T-helper 1 cell treated with Interleukin-12 subunit alpha and Interleukin-12 subunit beta and Interleukin-4 antibody, amounts not matched to agents 30 μg/mL and 1 μg/mL, for 36 hours (primary cell): ENCODE data around the gene JAK1.
"Not testable (repeated sequence)": the region's sequence is repeated elsewhere in the genome, so short reads cannot be mapped to it uniquely, and the experiment has no call there.

ENCODE experiments used
- H3K27ac Mint-ChIP-seq: one replicate; pipeline ENCODE4 v1.8.0; 2021; ENCODE audit warnings: mild to moderate bottlenecking, mixed read lengths
- H3K27me3 Mint-ChIP-seq: one replicate; pipeline ENCODE4 v1.8.0; 2021; ENCODE audit warnings: low read depth, mixed read lengths
- H3K36me3 Mint-ChIP-seq: one replicate; pipeline ENCODE4 v1.8.0; 2021; ENCODE audit warnings: low read depth, mixed read lengths
- H3K4me1 Mint-ChIP-seq: one replicate; pipeline ENCODE4 v1.8.0; 2021; ENCODE audit warnings: low read depth, mixed read lengths
- H3K4me3 Mint-ChIP-seq: one replicate; pipeline ENCODE4 v1.8.0; 2021; ENCODE audit warnings: mild to moderate bottlenecking, moderate library complexity, mixed read lengths
- H3K9me3 Mint-ChIP-seq: one replicate; pipeline ENCODE4 v1.8.0; 2021; ENCODE audit warnings: mixed read lengths

Gene JAK1

GRCh38 chr1:64966158-64966971 is at the start of gene JAK1:
TSS of gene JAK1 (minus strand) at chr1:64966549. CDS start at chr1:64886264, 80,285 bp downstream.
- H3K36me3 Mint-ChIP-seq: peaks cover 8% of the 10 kb centered on the region
- peak within 1 kb of the TSS; percentile 88 for H3K27ac Mint-ChIP-seq
- H3K4me1 Mint-ChIP-seq: peaks cover 52% of the 10 kb centered on the region

GRCh38 chr1:65014321-65014720 is 48.0 kb upstream of the JAK1 start:
- H3K27ac Mint-ChIP-seq: no peak overlapping the region
- H3K4me3 Mint-ChIP-seq: no peak overlapping the region
- H3K27me3 Mint-ChIP-seq: peaks cover 3% of the 10 kb centered on the region
- H3K9me3 Mint-ChIP-seq: peaks cover 12% of the 10 kb centered on the region
- peaks cover 16% of the 10 kb centered on the region for H3K36me3 Mint-ChIP-seq
- H3K4me1 Mint-ChIP-seq: peaks cover 21% of the 10 kb centered on the region

More at GRCh38 chr1:64966158-64966971, at the start of gene JAK1:
- Mint-ChIP-seq H3K27me3 (no peaks in the 10 kb centered on the region), H3K9me3 (no peaks in the 10 kb centered on the region), H3K4me3 (peak within 1 kb of the TSS; percentile 93)

- Mint-ChIP-seq H3K9me3 (peaks cover 12% of the 10 kb centered on the region), H3K27me3 (peaks cover 3% of the 10 kb centered on the region), H3K4me1 (peaks cover 28% of the 10 kb centered on the region), H3K36me3 (peaks cover 16% of the 10 kb centered on the region), H3K27ac (no peak overlapping the region), H3K4me3 (no peak overlapping the region)
Observed at GRCh38 chr1:65011983-65012382, 45.6 kb upstream of the JAK1 start.

GRCh38 chr1:65009724-65010420 is 43.5 kb upstream of the JAK1 start:
- H3K27ac Mint-ChIP-seq: peak overlapping the region; percentile 42
- peaks cover 16% of the 10 kb centered on the region for H3K36me3 Mint-ChIP-seq
- peaks cover 15% of the 10 kb centered on the region for H3K27me3 Mint-ChIP-seq
- peaks cover 12% of the 10 kb centered on the region for H3K9me3 Mint-ChIP-seq
- no peak overlapping the region for H3K4me3 Mint-ChIP-seq
- peaks cover 28% of the 10 kb centered on the region for H3K4me1 Mint-ChIP-seq

- Mint-ChIP-seq H3K27me3 (peaks cover 21% of the 10 kb centered on the region), H3K4me1 (peaks cover 28% of the 10 kb centered on the region), H3K36me3 (peaks cover 14% of the 10 kb centered on the region), H3K4me3 (peak overlapping the region; percentile 5), H3K27ac (peak overlapping the region; percentile 42), H3K9me3 (peaks cover 12% of the 10 kb centered on the region)
Observed at GRCh38 chr1:65009176-65009575, 42.8 kb upstream of the JAK1 start.

GRCh38 chr1:65006806-65007205 is 40.5 kb upstream of the JAK1 start:
- no peak overlapping the region for H3K27ac Mint-ChIP-seq
- peaks cover 8% of the 10 kb centered on the region for H3K36me3 Mint-ChIP-seq
- H3K4me3 Mint-ChIP-seq: no peak overlapping the region
- peaks cover 8% of the 10 kb centered on the region for H3K9me3 Mint-ChIP-seq
- H3K27me3 Mint-ChIP-seq: peaks cover 31% of the 10 kb centered on the region
- peaks cover 35% of the 10 kb centered on the region for H3K4me1 Mint-ChIP-seq

- H3K4me3 Mint-ChIP-seq: peak overlapping the region; percentile 73
- peaks cover 24% of the 10 kb centered on the region for H3K4me1 Mint-ChIP-seq
- H3K27me3 Mint-ChIP-seq: peaks cover 31% of the 10 kb centered on the region
- H3K27ac Mint-ChIP-seq: peak overlapping the region; percentile 64
- H3K36me3 Mint-ChIP-seq: peaks cover 6% of the 10 kb centered on the region
- H3K9me3 Mint-ChIP-seq: peaks cover 8% of the 10 kb centered on the region
Observed at GRCh38 chr1:65003316-65003664, 36.9 kb upstream of the JAK1 start.

- Mint-ChIP-seq H3K9me3 (peaks cover 12% of the 10 kb centered on the region), H3K4me3 (peak overlapping the region; percentile 73), H3K27ac (peak overlapping the region; percentile 64), H3K36me3 (peaks cover 6% of the 10 kb centered on the region), H3K4me1 (peaks cover 27% of the 10 kb centered on the region), H3K27me3 (peaks cover 31% of the 10 kb centered on the region)
Observed at GRCh38 chr1:65002508-65003315, 36.4 kb upstream of the JAK1 start.

GRCh38 chr1:65002156-65002507 is 35.8 kb upstream of the JAK1 start:
- peaks cover 12% of the 10 kb centered on the region for H3K9me3 Mint-ChIP-seq
- peak overlapping the region; percentile 53 for H3K27ac Mint-ChIP-seq
- peaks cover 27% of the 10 kb centered on the region for H3K4me1 Mint-ChIP-seq
- H3K27me3 Mint-ChIP-seq: peaks cover 31% of the 10 kb centered on the region
- peaks cover 6% of the 10 kb centered on the region for H3K36me3 Mint-ChIP-seq
- H3K4me3 Mint-ChIP-seq: peak overlapping the region; percentile 71

GRCh38 chr1:65001231-65001792 is 35.0 kb upstream of the JAK1 start:
- H3K9me3 Mint-ChIP-seq: peaks cover 12% of the 10 kb centered on the region
- H3K4me1 Mint-ChIP-seq: peaks cover 27% of the 10 kb centered on the region
- H3K27me3 Mint-ChIP-seq: peaks cover 29% of the 10 kb centered on the region
- H3K36me3 Mint-ChIP-seq: peaks cover 6% of the 10 kb centered on the region
- peak overlapping the region; percentile 4 for H3K27ac Mint-ChIP-seq
- peak overlapping the region; percentile 71 for H3K4me3 Mint-ChIP-seq

GRCh38 chr1:64998425-64998948 is 32.1 kb upstream of the JAK1 start:
- H3K4me1 Mint-ChIP-seq: peaks cover 25% of the 10 kb centered on the region
- not testable (repeated sequence) for H3K27me3 Mint-ChIP-seq, H3K27ac Mint-ChIP-seq, H3K4me3 Mint-ChIP-seq, H3K36me3 Mint-ChIP-seq
- peaks cover 12% of the 10 kb centered on the region for H3K9me3 Mint-ChIP-seq

GRCh38 chr1:64996541-64997257 is 30.4 kb upstream of the JAK1 start:
- no peak overlapping the region for H3K4me3 Mint-ChIP-seq
- H3K27ac Mint-ChIP-seq: no peak overlapping the region
- H3K36me3 Mint-ChIP-seq: peaks cover 6% of the 10 kb centered on the region
- H3K27me3 Mint-ChIP-seq: no peaks in the 10 kb centered on the region
- peaks cover 12% of the 10 kb centered on the region for H3K9me3 Mint-ChIP-seq
- H3K4me1 Mint-ChIP-seq: peaks cover 13% of the 10 kb centered on the region

GRCh38 chr1:64995316-64995715 is 29.0 kb upstream of the JAK1 start:
- peaks cover 8% of the 10 kb centered on the region for H3K4me1 Mint-ChIP-seq
- H3K36me3 Mint-ChIP-seq: peaks cover 5% of the 10 kb centered on the region
- peaks cover 12% of the 10 kb centered on the region for H3K9me3 Mint-ChIP-seq
- H3K27ac Mint-ChIP-seq: no peak overlapping the region
- H3K27me3 Mint-ChIP-seq: no peaks in the 10 kb centered on the region
- no peak overlapping the region for H3K4me3 Mint-ChIP-seq
